GM19193 (cell line): ENCODE data around the gene FADS3.

Source experiments
- POLR2A ChIP-seq: IDR thresholded peaks from 4 replicates; pipeline ENCODE4 v1.6.1; 2011; ENCODE audit not compliant: insufficient read depth, insufficient read length; ENCODE audit errors: extremely low read depth

The FADS3 gene

GRCh38 chr11:61882879-61883278 is 8.5 kb downstream of the FADS3 start:
- TF ChIP-seq POLR2A, result no peak

- no peak for TF ChIP-seq POLR2A
Observed at GRCh38 chr11:61881397-61881796, 9.9 kb downstream of the FADS3 start.

GRCh38 chr11:61880454-61880853 is 10.9 kb downstream of the FADS3 start:
- no peak for TF ChIP-seq POLR2A

- peak; percentile 35 for TF ChIP-seq POLR2A
Observed at GRCh38 chr11:61880031-61880430, 11.3 kb downstream of the FADS3 start.

- no peak for TF ChIP-seq POLR2A
Observed at GRCh38 chr11:61879152-61879551, 12.2 kb downstream of the FADS3 start.

- no peak for TF ChIP-seq POLR2A
Observed at GRCh38 chr11:61875698-61876097, 15.6 kb downstream of the FADS3 start.

- no peak for TF ChIP-seq POLR2A
Observed at GRCh38 chr11:61874853-61875252, 16.5 kb downstream of the FADS3 start.

GRCh38 chr11:61874377-61874809 is 17.0 kb downstream of the FADS3 start:
- no peak for TF ChIP-seq POLR2A

- TF ChIP-seq POLR2A, result no peak
Observed at GRCh38 chr11:61873588-61874376, 17.6 kb downstream of the FADS3 start.

- TF ChIP-seq POLR2A, result no peak
Observed at GRCh38 chr11:61872935-61873565, 18.3 kb downstream of the FADS3 start.

GRCh38 chr11:61871158-61871597 is 20.2 kb downstream of the FADS3 start:
- no peak for TF ChIP-seq POLR2A

- no peak for TF ChIP-seq POLR2A
Observed at GRCh38 chr11:61870541-61871031, 20.8 kb downstream of the FADS3 start.

GRCh38 chr11:61869708-61870451 is 21.5 kb downstream of the FADS3 start:
- no peak for TF ChIP-seq POLR2A

GRCh38 chr11:61869429-61869707 is 22.0 kb downstream of the FADS3 start:
- TF ChIP-seq POLR2A, result no peak
